Suprapubic skin (tissue), 4 donors: ENCODE data around the gene CPB2. TPM values are rescaled to one million over a fixed set of nuclear protein-coding genes. Genes with fewer than 3 reads are reported as not detected.

Source experiments
- DNase-seq, 2 donors: peaks; one replicate each; pipeline ENCODE4 v3.0.0-alpha.2; 2019; ENCODE audit warnings: low spot score in 2 of 2
- H3K27ac ChIP-seq: fragments of 200-600 bp; sonication (generic); one replicate; pipeline ENCODE4 v1.5.1; 2019
- H3K27me3 ChIP-seq: fragments of 200-600 bp; sonication (generic); one replicate; pipeline ENCODE4 v1.5.1; 2019
- H3K36me3 ChIP-seq: fragments of 200-600 bp; sonication (generic); one replicate; pipeline ENCODE4 v1.5.1; 2019
- H3K4me1 ChIP-seq: fragments of 200-600 bp; sonication (generic); one replicate; pipeline ENCODE4 v1.5.1; 2019
- H3K4me3 ChIP-seq: fragments of 200-600 bp; sonication (generic); one replicate; pipeline ENCODE4 v1.5.1; 2019; ENCODE audit warnings: mild to moderate bottlenecking
- H3K9me3 ChIP-seq: fragments of 200-600 bp; sonication (generic); one replicate; pipeline ENCODE4 v1.5.1; 2019
- EP300 ChIP-seq: sonication (generic); formaldehyde crosslinking; IDR thresholded peaks from one replicate; pipeline ENCODE4 v1.6.1; 2017; ENCODE audit warnings: antibody characterized with exemption
- POLR2A ChIP-seq, 2 donors: fragments of 450-650 bp; IDR thresholded peaks; one replicate each; pipeline ENCODE4 v1.6.1; 2017; ENCODE audit warnings: antibody characterized with exemption in 2 of 2, mild to moderate bottlenecking in 2 of 2, moderate library complexity in 2 of 2
- POLR2AphosphoS5 ChIP-seq, 3 donors: sonication (generic); formaldehyde crosslinking; IDR thresholded peaks; one replicate each; pipeline ENCODE4 v1.6.1; 2017; ENCODE audit warnings: antibody characterized with exemption in 3 of 3
- WGBS: methylation state at CpG from one replicate; pipeline ENCODE4 v1.1.5; 2018; 5-methylcytosine and 5-hydroxymethylcytosine counted together
- total RNA-seq, 4 donors: library from RNA; depleted of rRNA; stranded (reverse); fragments of >200 nt; gene quantifications; one replicate each; pipeline ENCODE4 v1.1.0, GENCODE V29; 2016
- TF ChIP-seq, protein P1 (sequence below), 2 donors: fragments of 200-600 bp in 1 of 2; fragments of 450-650 bp in 1 of 2; sonication (generic) in 1 of 2; IDR thresholded peaks; one replicate each; pipeline ENCODE4 v1.5.1; 2016 to 2019; ENCODE audit warnings: antibody characterized with exemption in 2 of 2, mild to moderate bottlenecking in 1 of 2, moderate library complexity in 1 of 2

The CPB2 gene
- total RNA-seq, 4 donors from 2014 or later, result 0.38 to 1.1 TPM; not detected in 2

DNA sequence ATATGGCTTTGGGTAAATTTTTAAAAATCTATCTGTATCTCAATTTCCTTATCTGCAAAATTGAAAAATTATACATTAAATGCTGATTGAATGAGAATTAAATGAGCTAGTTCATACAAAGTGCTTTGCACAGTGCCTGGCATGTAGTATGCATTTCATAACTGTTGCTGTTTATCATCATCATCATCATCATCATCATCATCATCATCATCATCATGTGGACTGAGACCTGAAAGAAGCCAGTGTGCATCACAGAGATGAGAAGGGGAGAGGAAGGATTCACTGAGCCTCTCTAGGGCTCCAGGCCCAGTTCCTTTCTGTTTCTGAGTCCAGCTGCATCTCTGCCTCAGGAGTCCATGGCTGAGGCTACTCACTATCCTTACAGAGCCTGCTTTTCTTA lies 45.4 kb downstream of the CPB2 start:
- no peaks in the 10 kb centered on the region for H3K27me3 ChIP-seq
- no peaks in the 10 kb centered on the region for H3K9me3 ChIP-seq
- no peak for TF ChIP-seq POLR2AphosphoS5 (IDR thresholded peaks at IDR 0.05)
- H3K4me1 ChIP-seq, result no peaks in the 10 kb centered on the region
- no peak for DNase-seq
- H3K27ac ChIP-seq, result no peak overlapping the region
- H3K4me3 ChIP-seq, result no peak overlapping the region
- H3K36me3 ChIP-seq, result no peaks in the 10 kb centered on the region

DNA sequence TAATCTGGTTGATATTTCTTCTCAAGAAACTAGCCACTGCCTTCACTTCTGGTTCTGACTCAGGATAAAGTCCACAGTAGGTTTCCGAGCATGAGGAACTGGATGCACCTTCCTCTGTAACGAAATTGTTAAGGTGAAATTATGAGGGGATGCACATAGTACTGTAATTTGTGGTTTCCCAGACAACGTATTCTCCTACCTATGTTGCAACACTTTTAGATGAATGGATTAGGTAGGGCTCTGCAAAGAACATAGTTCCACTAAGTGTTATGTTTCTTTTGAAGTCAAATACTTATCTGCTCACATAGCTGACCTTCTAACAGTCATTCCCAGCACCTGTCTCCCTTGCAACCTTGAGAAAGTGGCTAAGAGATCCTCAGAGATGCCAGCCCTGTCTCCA lies 46.6 kb downstream of the CPB2 start:
- no peak overlapping the region for H3K27ac ChIP-seq
- 86% methylated on average over 3 of the region's 3 CpGs for WGBS
- no peak for TF ChIP-seq EP300
- no peak for TF ChIP-seq POLR2AphosphoS5 (IDR thresholded peaks at IDR 0.05)
- TF ChIP-seq, protein P1, sequence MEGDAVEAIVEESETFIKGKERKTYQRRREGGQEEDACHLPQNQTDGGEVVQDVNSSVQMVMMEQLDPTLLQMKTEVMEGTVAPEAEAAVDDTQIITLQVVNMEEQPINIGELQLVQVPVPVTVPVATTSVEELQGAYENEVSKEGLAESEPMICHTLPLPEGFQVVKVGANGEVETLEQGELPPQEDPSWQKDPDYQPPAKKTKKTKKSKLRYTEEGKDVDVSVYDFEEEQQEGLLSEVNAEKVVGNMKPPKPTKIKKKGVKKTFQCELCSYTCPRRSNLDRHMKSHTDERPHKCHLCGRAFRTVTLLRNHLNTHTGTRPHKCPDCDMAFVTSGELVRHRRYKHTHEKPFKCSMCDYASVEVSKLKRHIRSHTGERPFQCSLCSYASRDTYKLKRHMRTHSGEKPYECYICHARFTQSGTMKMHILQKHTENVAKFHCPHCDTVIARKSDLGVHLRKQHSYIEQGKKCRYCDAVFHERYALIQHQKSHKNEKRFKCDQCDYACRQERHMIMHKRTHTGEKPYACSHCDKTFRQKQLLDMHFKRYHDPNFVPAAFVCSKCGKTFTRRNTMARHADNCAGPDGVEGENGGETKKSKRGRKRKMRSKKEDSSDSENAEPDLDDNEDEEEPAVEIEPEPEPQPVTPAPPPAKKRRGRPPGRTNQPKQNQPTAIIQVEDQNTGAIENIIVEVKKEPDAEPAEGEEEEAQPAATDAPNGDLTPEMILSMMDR (IDR thresholded peaks at IDR 0.05), result no peak
- no peak for TF ChIP-seq POLR2A (IDR thresholded peaks at IDR 0.05)

DNA sequence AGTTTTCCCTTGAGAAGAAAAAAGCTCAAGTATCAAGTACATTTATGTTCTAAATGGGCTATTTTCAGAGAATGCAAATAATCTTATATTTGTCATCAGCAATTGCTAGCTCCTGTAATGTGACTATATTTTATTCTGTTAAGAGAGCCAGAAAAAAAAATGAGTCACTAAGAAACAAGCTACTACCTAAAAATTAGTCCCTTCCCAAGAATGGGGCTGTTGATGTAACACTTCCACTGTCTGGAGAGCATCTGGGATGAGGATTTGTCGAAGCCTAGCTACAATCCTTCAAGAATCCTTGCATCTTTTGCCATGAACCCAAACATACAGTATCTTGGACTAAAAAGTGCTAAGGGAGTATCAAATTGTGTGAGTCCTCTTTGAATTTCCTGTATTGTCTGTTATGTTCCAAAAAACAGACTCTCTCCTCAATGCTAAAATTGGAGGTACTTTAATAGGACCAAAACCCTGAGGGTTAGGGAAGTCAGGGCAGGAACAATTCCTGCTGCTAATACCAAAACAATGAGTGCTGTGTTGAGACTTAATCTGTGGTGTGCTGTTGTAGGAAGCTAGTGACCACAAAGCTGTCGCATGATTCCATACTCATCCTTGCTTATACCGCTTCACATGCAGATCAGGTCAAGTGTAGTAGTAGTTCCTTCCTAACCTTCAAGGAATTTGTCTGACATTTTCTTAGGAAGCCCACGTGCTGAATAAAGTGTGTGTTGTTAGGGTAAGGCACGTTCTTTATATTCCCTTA lies 47.4 kb downstream of the CPB2 start:
- DNase-seq, result no peak

More for the DNA sequence above, 46.6 kb downstream of the CPB2 start:
- no peak for DNase-seq
- H3K4me3 ChIP-seq, result no peak overlapping the region
- H3K4me1 ChIP-seq, result peaks cover 9% of the 10 kb centered on the region
- H3K27me3 ChIP-seq, result peaks cover 5% of the 10 kb centered on the region
- H3K9me3 ChIP-seq, result no peaks in the 10 kb centered on the region
- no peaks in the 10 kb centered on the region for H3K36me3 ChIP-seq

DNA sequence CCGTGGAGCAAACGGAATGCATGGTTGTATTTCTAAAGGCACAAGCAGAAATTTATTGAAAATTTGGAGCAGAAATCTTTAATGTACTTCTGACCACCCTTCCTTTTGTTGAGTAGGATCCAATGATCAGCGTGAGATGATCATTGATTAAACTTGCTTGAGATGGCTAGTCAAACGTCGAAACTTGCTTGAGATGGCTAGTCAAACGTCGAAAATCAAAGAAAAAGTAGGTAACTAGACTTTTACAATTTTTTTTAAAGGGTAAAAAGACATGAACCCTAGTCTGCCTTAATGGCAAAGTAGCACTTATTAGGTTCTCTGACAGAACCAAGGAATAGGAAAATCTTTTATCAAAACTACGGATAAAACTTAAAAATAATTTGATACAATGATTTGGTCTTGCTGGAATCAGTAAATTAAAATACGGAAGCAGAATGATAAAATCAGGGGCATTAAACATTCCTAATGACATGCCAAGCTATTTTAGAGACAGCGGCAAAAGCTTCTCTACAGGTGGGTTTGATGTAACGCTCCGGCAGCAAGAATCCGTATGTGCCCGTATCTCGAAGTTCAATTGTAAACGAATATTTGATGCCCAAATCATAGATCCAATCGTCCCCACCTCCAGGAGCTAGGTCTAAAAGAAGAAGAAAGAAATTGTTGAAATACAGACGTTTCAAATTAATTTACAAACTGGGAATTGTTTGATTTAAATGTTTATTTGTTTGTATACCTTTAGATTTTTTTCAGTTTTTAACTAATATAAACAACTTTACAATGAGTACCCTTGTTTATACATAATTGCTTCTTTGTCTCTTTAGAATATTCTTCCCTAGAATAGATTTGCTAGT lies 51.4 kb downstream of the CPB2 start:
- Histone ChIP-seq H3K27me3 (peaks cover 5% of the 10 kb centered on the region), H3K27ac (peak overlapping the region; percentile 93), H3K9me3 (no peaks in the 10 kb centered on the region), H3K4me1 (peaks cover 35% of the 10 kb centered on the region), H3K36me3 (no peaks in the 10 kb centered on the region), H3K4me3 (peak overlapping the region; percentile 89)
- 24% methylated on average over 18 of the region's 18 CpGs for WGBS
- TF ChIP-seq EP300, result no peak
- no peak for DNase-seq

More for the DNA sequence above, 47.4 kb downstream of the CPB2 start:
- Histone ChIP-seq H3K27ac (no peak overlapping the region), H3K36me3 (no peaks in the 10 kb centered on the region), H3K9me3 (no peaks in the 10 kb centered on the region), H3K4me1 (peaks cover 13% of the 10 kb centered on the region), H3K27me3 (peaks cover 5% of the 10 kb centered on the region), H3K4me3 (no peak overlapping the region)
- TF ChIP-seq, protein P1 (IDR thresholded peaks at IDR 0.05), result no peak
- TF ChIP-seq EP300, result no peak
- no peak for TF ChIP-seq POLR2A (IDR thresholded peaks at IDR 0.05)
- 48% methylated on average over 5 of the region's 5 CpGs for WGBS

DNA sequence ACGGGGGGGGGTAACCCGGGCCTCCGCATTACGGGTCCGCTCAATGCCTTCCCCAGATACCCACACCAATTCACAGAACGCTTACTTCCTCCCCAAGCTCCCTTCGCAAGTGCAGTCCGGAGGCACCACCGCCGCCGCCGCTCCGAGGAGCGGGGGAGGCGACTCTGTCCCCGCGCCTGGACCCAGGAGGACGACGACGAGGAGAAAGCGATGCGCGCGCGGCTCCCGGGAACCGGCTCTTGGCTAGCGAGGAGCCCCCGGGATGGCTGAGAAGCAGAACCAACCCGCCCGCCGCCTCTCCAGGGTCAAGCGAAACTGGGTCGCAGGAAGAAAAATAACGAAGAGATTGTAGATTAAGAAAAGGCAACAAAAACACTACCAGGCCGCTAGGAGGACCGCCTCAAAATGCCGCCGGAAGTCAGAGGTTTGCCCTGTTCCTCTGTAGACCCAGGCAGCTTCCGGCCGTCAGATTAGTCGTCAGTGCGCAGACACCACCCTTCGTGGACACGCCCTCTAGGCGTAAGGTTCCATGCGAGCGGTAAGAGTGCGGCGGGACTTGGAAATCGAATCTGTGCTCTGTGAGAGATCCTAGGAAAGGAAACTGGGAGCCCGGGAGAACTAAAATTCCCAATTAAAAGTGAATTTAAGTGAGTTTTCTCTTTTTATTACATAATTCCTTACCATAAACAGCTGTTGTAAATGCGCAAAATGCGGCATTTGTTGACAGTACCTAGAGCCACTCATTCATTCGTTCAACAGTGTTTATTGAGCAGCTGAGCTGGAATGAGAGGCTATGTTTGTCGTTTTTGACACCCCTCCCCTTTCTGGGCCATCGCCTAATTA lies 52.3 kb downstream of the CPB2 start, which contains the start of gene ZC3H13:
TSS of gene ZC3H13 (minus strand) at position 428 of the 843 bp plus-strand sequence. CDS start 7,239 bp downstream, outside the sequence.
- TF ChIP-seq, protein P1 (IDR thresholded peaks at IDR 0.05), result peak; percentile 20 to 47
- peak in 2 of 3 donors; percentile 17 to 85 for TF ChIP-seq POLR2AphosphoS5 (IDR thresholded peaks at IDR 0.05)
- no peak for TF ChIP-seq EP300
- TF ChIP-seq POLR2A (IDR thresholded peaks at IDR 0.05), result peak; percentile 26 to 74
- Histone ChIP-seq H3K27ac (peak within 1 kb of the TSS; percentile 93), H3K4me3 (peak within 1 kb of the TSS; percentile 89), H3K4me1 (peaks cover 35% of the 10 kb centered on the region), H3K36me3 (no peaks in the 10 kb centered on the region), H3K9me3 (no peaks in the 10 kb centered on the region), H3K27me3 (peaks cover 5% of the 10 kb centered on the region)
- DNase-seq, result peak; percentile 96
- WGBS, result under 1% methylated on average over 57 of the region's 57 CpGs
